ENCODE data around the gene AMBP. TPM values are rescaled to one million over a fixed set of nuclear protein-coding genes. Genes with fewer than 3 reads are reported as not detected.

AMBP gene
- total RNA-seq, 3 donors from 2014 or later (not counting 1 experiment from before 2014, with no cell fraction given) = not detected

DNA sequence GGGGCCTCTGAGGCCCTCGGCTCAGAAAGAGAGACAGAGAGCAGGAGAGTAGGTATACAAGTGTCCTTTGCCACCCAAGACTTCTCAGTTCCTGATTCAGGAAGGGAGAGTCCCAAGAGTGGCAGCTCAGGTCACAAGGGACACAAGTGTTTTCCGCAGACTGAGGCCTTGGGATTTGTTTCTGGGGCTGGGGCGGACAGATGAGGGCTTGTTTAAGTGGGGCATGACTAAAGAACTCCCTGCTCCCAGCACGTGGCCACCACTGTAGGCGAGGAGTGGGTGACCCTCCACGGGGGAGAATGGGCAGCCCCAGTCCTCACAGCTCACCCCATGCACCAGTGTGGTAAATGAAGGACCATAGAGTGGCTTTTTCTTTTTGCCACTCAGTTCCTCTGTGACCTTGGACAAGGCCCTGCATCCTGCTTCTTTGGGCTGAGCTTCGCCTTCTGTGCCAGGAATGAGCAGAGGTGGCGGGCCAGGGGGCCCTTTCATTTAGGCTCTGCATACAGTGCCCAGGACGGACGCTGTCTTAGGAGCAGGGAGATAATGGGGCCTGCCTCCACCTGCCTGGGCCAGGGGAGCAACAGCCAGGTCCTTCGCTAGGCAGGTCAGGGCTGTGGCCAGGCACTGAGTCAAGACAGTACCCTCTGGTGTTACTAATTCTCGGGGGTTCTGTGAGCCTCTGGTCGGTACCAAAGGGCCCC lies 50.8 kb downstream of the AMBP start:
- H3K4me3 Mint-ChIP-seq = no peak overlapping the region
- H3K4me3 ChIP-seq (ENCODE audit: low read length) = no peak overlapping the region
- TF ChIP-seq CTCF (IDR thresholded peaks at IDR 0.05) = no peak
- H3K4me1 Mint-ChIP-seq = no peaks in the 10 kb centered on the region
- ATAC-seq (peak in 1 of 3 donors; percentile 43), DNase-seq (no peak)
- H3K9me3 Mint-ChIP-seq = peaks cover 10 to 21% of the 10 kb centered on the region in 2 donors
- H3K36me3 Mint-ChIP-seq = peaks cover 32% of the 10 kb centered on the region
- intact Hi-C loops (cut with micrococcal nuclease) = no loop called here
- H3K36me3 ChIP-seq (ENCODE audit: control insufficient read depth, insufficient read depth, low read length) = peaks cover 2% of the 10 kb centered on the region
- 81% methylated on average over 13 of the region's 13 CpGs for WGBS (ENCODE audit: insufficient coverage)
- H3K27me3 ChIP-seq (ENCODE audit: control insufficient read depth, insufficient read depth, low read length) = no peaks in the 10 kb centered on the region
- H3K4me1 ChIP-seq (ENCODE audit: control insufficient read depth, insufficient read depth, low read length) = no peaks in the 10 kb centered on the region
- H3K27me3 Mint-ChIP-seq (ENCODE audit: low read depth in 2 of 2) = no peaks in the 10 kb centered on the region
- no peaks in the 10 kb centered on the region for H3K9me3 ChIP-seq (ENCODE audit: control insufficient read depth, insufficient read depth, low read length)
- H3K27ac Mint-ChIP-seq = no peak overlapping the region
- H3K27ac ChIP-seq (ENCODE audit: low read length) = no peak overlapping the region

DNA sequence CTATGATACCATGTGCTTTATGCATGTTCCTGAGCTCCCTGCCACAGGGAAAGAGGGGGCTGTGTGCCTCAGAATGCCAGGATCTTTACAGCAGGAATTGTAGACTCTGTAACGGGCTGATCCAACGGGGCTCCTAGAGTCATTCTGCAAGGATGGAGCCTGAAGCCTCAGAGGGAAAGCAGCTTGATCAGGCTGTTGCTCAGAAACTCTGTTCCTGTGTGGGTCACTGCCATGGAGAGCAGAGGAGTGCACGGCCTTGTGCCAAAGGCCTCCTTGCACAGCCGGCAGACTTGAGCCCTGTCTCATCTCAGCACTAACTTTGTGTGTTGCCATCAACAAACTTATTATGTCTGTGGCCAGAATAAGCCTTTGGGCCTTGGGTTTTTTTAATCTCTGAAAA lies 51.8 kb downstream of the AMBP start:
- peaks cover 33% of the 10 kb centered on the region for H3K36me3 Mint-ChIP-seq
- H3K9me3 Mint-ChIP-seq = peaks cover 10 to 21% of the 10 kb centered on the region in 2 donors
- no peaks in the 10 kb centered on the region for H3K4me1 Mint-ChIP-seq
- H3K27ac Mint-ChIP-seq = no peak overlapping the region
- Histone ChIP-seq H3K4me3 (ENCODE audit: low read length) (no peak overlapping the region), H3K36me3 (ENCODE audit: control insufficient read depth, insufficient read depth, low read length) (peaks cover 2% of the 10 kb centered on the region), H3K27me3 (ENCODE audit: control insufficient read depth, insufficient read depth, low read length) (no peaks in the 10 kb centered on the region), H3K9me3 (ENCODE audit: control insufficient read depth, insufficient read depth, low read length) (no peaks in the 10 kb centered on the region), H3K27ac (ENCODE audit: low read length) (no peak overlapping the region), H3K4me1 (ENCODE audit: control insufficient read depth, insufficient read depth, low read length) (no peaks in the 10 kb centered on the region)
- ATAC-seq = no peak
- DNase-seq = no peak
- WGBS (ENCODE audit: insufficient coverage) = 95% methylated on average over 4 of the region's 4 CpGs
- intact Hi-C loops (cut with micrococcal nuclease) = no loop called here
- TF ChIP-seq CTCF (IDR thresholded peaks at IDR 0.05) = no peak
- no peak overlapping the region for H3K4me3 Mint-ChIP-seq
- H3K27me3 Mint-ChIP-seq (ENCODE audit: low read depth in 2 of 2) = no peaks in the 10 kb centered on the region

DNA sequence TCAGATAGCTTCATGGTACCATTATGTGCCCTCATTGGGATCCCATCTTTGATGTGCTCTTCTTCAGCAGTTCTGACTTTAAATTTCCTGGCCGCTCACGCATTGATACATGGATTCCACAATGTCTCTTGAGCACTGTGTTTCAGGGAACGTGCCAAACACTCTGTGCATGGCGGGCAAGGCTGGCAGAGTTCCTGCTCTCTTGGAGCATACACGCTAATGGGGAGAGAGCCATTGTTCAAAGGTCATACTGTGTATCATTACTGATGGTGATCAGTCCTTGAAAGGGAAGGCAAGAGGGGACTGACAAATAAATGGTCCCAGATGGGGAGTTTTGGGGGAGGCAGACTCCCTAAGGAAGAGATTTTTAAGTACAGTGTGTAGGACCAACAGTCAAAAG lies 52.3 kb downstream of the AMBP start:
- Histone ChIP-seq H3K4me3 (ENCODE audit: low read length) (no peak overlapping the region), H3K27ac (ENCODE audit: low read length) (no peak overlapping the region), H3K27me3 (ENCODE audit: control insufficient read depth, insufficient read depth, low read length) (no peaks in the 10 kb centered on the region), H3K4me1 (ENCODE audit: control insufficient read depth, insufficient read depth, low read length) (no peaks in the 10 kb centered on the region), H3K36me3 (ENCODE audit: control insufficient read depth, insufficient read depth, low read length) (peaks cover 2% of the 10 kb centered on the region), H3K9me3 (ENCODE audit: control insufficient read depth, insufficient read depth, low read length) (no peaks in the 10 kb centered on the region)
- no peak for ATAC-seq
- Mint-ChIP-seq H3K4me3 (no peak overlapping the region), H3K4me1 (no peaks in the 10 kb centered on the region), H3K27me3 (ENCODE audit: low read depth in 2 of 2) (no peaks in the 10 kb centered on the region), H3K36me3 (peaks cover 33% of the 10 kb centered on the region), H3K27ac (no peak overlapping the region), H3K9me3 (peaks cover 10 to 21% of the 10 kb centered on the region in 2 donors)
- 92% methylated on average over 5 of the region's 5 CpGs for WGBS (ENCODE audit: insufficient coverage)
- intact Hi-C loops (cut with micrococcal nuclease) = no loop called here
- no peak for DNase-seq
- no peak for TF ChIP-seq CTCF (IDR thresholded peaks at IDR 0.05)

All from natural killer cell (primary cell).